SU-DHL-6 (cell line): Measurements from ENCODE around the gene RUNX1.

Experiments
- CTCF ChIP-seq: fragments of 200-600 bp; sonication (generic); IDR thresholded peaks from one replicate; pipeline ENCODE4 v1.5.1; 2017; ENCODE audit warnings: antibody characterized with exemption, mild to moderate bottlenecking, low read length, moderate library complexity; ENCODE audit not compliant: insufficient read depth, poor library complexity, severe bottlenecking
- EZH2phosphoT487 ChIP-seq: fragments of 200-600 bp; sonication (generic), shearing (Covaris generic); conservative IDR thresholded peaks from 2 replicates; pipeline ENCODE4 v1.6.1; 2018; ENCODE audit warnings: mild to moderate bottlenecking, antibody characterized with exemption, low read length, moderate library complexity, mixed read lengths

- TF ChIP-seq CTCF (no peak), EZH2phosphoT487 (no peak)
Measured at GRCh38 chr21:34740198-34740597, 308.9 kb downstream of the RUNX1 start.
